NCI-H510A (cell line): Measurements from ENCODE around the gene CASQ1.

Experiments used
- DNase-seq: peaks from one replicate; lab custom pipeline; 2025; lab: John Stamatoyannopoulos, UW

CASQ1 gene

DNA sequence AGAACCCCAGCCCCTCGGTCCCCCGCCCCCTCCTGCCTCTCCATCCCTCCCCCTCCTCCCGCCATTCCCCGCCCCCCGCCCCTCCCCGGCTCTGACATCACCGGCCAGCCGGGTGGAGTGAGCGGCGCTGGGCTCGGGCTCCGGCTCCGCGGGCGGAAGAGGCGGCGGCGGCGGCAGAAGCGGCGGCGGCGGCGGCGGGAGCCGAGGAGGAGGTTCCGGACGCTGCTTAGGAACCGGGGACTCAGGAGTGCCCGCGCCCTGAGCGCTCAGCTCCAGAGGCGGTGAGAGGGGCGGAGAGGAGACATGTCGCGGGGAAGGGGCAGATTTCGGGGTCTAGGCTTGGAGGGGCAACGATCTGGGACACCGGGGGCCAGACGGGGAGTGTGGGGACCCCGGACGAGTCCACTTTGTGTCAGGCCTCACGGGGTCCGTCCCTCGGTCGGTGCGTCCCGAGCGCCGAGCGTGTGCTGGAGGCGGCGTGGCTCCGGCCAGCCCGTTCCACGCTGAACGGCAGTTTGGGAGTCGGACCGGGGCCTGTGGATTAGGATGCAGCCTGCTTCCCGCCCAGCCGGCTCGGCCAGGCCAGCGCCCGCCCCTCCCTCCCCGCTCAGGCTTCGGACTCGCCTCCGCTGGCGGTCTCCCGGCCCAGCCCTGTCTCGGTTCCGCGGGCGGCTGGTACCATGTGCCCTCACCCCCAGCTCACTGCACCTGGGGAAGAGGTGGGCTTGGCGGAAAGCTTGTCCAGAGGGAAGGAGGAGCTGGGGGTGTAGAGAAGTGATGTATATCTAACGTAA is 15.1 kb downstream of the CASQ1 start, which contains the start of gene PEA15:
Gene PEA15 (plus strand): TSS at position 143 of the 794 bp plus-strand sequence. CDS start 6,161 bp downstream, outside the sequence.
- peak; percentile 37 for DNase-seq

DNA sequence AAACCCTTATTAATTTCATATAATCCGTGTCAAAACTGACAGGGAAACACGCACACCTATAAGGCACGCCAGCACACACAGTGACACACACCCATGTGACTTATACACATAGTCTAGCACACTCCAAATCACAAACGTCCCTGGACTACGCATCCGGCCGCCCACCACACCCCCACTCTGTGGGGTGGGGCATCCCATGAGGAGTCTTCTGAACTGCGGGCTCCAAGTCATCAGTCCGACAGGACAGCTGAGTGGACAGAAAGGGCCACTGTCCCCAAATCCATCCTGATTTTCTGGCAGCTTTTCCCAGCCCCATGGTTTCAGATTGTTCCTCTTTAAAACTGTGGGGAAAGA is 15.6 kb downstream of the CASQ1 start:
- DNase-seq = no peak

DNA sequence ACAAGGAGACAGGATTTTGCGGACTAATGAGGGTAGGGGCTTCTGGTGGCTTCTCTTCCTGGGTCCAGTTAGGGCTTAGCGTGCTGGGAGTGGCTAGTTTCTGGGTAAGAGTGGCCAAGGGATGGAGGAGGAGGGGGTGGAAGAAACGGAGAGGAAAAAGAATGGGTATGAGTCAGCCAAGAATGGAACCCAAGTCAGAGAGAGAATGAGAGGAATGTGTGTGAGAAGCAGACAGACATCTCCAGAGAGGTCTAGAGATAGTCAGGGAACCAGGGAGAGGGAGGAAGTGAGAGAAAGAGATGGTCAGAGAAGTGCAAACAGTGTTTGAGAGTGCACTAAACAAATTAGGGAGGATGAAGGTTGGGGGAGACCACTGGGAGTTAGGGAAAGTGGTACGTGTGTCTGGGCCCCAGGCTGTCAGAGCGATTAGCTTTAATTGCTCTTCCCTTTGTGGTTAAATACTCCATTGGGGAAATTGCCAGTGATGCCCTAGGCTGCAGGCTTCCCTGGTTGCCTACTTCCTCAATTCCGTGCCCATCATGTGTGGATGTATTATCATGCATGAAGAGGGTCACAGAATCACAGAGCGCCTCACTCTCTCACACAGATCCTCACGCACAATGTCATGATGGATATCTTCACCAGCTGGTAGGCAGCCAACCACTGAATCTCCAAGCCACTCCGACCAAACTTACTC is 16.2 kb downstream of the CASQ1 start:
- DNase-seq = no peak

DNA sequence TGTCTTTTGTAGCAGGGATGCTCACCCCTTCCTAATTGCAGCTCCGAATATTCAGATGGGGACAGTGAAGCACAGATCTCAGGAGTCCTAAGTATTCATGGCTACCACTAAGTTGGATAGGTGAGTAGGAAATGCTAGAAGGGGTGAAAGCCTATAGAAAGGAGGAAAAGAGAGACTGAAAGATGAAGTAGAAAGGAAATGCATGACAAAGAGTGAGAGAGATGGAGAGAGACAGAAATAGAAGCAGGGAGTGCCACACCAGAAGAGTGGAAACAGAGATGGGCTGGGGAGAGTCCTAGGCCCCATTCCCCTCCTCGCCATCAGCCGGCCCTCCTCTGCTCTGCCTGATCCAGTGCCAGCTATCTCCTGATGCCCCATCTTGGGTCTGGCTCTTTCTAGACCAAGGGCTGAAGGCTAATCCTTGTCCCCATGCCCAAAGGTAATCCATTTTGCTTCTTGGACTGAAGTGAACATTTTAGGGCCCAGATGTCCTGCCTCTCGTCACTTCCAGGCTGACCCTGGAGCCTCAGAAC is 16.8 kb downstream of the CASQ1 start:
- DNase-seq = no peak

GRCh38 chr1:160207771-160208556 is 17.6 kb downstream of the CASQ1 start:
- DNase-seq = no peak

- no peak for DNase-seq
Observed at GRCh38 chr1:160208557-160209320, 18.4 kb downstream of the CASQ1 start.

DNA sequence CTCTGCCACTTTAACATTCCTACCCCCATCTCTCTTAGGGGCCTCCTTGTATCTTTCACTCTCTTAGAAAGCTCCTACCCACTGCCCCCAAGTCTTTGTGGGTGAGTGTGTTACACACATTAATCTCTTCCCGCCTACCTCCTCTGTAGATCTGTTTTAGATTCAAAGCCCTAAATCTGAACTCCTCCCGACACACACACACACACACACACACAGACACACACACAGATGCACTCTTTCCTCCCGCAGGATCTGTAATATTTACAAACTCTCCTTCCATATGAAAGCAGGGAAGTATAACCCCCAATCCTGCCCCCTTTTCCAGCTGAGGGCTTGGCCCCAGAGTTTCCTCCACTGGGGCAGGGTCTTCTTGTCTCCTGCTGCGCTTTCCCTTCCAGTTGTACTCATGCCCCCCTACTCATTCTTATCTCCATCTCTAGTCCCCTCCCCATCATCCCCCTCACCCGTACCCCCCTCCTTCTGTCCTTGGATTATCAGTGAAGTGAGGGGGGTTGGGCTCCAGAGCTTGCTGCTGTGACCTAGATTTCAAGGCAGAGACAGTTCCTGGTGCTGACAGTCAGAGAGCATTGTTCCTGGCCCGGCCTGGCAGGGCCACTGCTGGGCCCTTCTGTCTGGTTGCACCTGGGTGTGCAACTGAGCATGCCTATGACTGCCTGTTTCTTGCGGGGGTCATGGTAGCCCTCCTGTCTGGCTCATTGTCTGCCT is 19.1 kb downstream of the CASQ1 start:
- no peak for DNase-seq

GRCh38 chr1:160210561-160210960 is 20.2 kb downstream of the CASQ1 start:
- DNase-seq = no peak

GRCh38 chr1:160211046-160211790 is 20.8 kb downstream of the CASQ1 start:
- no peak for DNase-seq

GRCh38 chr1:160214481-160215140 is 24.2 kb downstream of the CASQ1 start:
- DNase-seq = no peak

DNA sequence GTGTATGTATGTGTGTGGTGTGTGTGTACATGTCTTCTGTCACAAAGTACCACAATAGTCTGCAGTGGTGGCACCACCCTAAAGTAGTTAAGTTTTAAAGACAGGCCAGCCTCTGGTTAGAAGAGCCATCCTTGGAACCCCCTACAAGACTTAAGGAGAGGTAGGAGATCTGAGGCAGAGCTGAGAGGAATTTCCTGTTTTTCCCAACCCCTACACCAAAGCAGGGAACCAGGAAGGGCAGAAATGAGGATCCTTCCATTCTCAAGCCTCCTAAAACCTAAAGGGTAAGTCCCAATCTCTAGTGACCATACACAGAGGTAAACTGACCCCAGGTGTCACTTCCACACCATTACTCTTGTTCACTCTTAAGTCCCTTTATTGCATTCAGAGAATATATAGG is 25.9 kb downstream of the CASQ1 start:
- DNase-seq = no peak

GRCh38 chr1:160217481-160218051 is 27.2 kb downstream of the CASQ1 start:
- no peak for DNase-seq

DNA sequence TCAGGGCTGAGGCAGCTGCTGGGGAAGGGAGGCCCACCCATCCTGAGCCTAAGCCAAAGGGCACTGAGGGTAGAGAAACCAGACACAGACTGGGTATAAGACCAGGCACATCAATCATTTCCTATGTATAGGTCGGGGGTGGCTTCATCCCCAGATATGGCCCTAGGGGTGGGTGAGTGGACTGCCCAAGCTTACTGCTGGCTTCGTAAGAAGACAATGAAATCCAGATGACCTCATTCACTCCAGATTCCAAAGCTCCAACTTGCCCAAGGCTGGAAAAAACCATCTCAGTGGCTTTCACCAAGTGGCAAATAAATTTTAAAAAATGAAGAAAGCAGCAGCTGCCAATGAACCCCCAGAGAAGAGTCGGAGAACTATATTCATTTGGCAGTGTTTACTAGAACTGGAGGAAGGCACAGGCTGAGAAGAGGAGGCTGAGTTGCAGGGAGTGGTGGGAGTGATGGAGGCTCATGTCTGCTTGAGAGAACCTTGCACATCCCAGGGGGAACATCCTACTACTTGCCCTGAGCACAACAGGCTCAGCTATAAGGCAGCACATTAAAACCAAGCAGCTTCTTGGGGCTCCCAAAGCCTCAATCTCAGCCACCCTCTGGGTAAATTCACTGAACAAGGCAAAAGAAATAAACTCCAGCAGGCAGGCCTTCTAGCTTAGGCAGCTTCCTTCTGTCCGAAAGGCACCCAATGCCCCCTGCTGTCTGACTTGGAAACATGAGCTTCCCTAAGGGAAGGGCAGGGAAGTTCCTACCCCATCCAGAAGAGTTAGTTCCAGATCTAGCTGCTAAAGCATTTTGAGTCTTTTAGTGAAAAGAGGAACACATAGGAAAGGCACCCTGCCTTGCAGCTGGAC is 28.9 kb downstream of the CASQ1 start:
- no peak for DNase-seq

GRCh38 chr1:160220301-160220700 is 29.9 kb downstream of the CASQ1 start:
- no peak for DNase-seq

- no peak for DNase-seq
Observed at GRCh38 chr1:160221089-160221488, 30.7 kb downstream of the CASQ1 start.

GRCh38 chr1:160222546-160222945 is 32.2 kb downstream of the CASQ1 start:
- DNase-seq = no peak

DNA sequence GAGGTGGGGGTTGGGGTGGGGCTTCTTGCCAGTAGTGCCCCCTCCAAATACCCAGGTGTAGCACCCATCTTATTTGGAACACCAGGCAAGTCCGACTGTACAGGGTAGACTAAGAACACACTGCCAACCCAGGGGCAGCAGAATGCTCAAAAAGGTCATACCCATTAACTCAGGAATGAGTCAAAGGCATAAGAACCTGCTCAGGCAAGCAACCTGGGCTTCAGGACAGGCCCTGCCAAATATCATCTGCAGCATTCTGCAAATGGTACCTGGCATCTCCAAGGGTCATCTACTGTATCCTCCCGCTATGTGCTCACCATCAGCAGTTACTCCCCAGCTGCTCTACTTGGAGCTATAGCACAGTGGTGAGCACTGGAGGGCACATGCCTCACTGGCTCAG is 34.2 kb downstream of the CASQ1 start:
- DNase-seq = no peak

GRCh38 chr1:160225345-160225744 is 35.0 kb downstream of the CASQ1 start:
- no peak for DNase-seq
